HEK293T (cell line): ENCODE results near the gene SNU13.
A peak's percentile ranks its signal among the peaks of the same experiment; 100 is the strongest.
"Not testable (repeated sequence)": the region's sequence is repeated elsewhere in the genome, so short reads cannot be mapped to it uniquely, and the experiment has no call there.

ENCODE experiments used
- CTCF ChIA-PET: fragments of 350-600 bp; formaldehyde crosslinking; extraction: SDS; loops from one replicate; lab custom pipeline; 2021; ENCODE audit warnings: antibody characterized with exemption, inconsistent platforms; lab: Yijun Ruan, JAX
- POLR2A ChIA-PET: fragments of 350-600 bp; formaldehyde crosslinking; extraction: SDS; loops from one replicate; lab custom pipeline; 2020; ENCODE audit warnings: antibody characterized with exemption, inconsistent platforms; lab: Yijun Ruan, JAX
- DNase-seq: peaks from one replicate; pipeline ENCODE4 v3.0.0; 2012; ENCODE audit warnings: mixed read lengths; ENCODE audit errors: extremely low spot score
- ARNT ChIP-seq: fragments of 450-650 bp; IDR thresholded peaks from 2 replicates; pipeline ENCODE4 v1.6.1; 2017; ENCODE audit warnings: mild to moderate bottlenecking
- BHLHE40 ChIP-seq: fragments of 450-650 bp; IDR thresholded peaks from 2 replicates; pipeline ENCODE4 v1.6.1; 2016; ENCODE audit warnings: mild to moderate bottlenecking, moderate library complexity, borderline replicate concordance
- CTBP1 ChIP-seq: fragments of 450-650 bp; IDR thresholded peaks from 2 replicates; pipeline ENCODE4 v1.6.1; 2016; ENCODE audit warnings: borderline replicate concordance
- ELF4 ChIP-seq: fragments of 450-650 bp; IDR thresholded peaks from 2 replicates; pipeline ENCODE4 v1.6.1; 2017; ENCODE audit warnings: antibody characterized with exemption
- FOXA1 ChIP-seq: fragments of 450-650 bp; IDR thresholded peaks from 2 replicates; pipeline ENCODE4 v1.6.1; 2016; ENCODE audit warnings: mild to moderate bottlenecking
- FOXK2 ChIP-seq: fragments of 450-650 bp; IDR thresholded peaks from 2 replicates; pipeline ENCODE4 v1.6.1; 2016; ENCODE audit warnings: mild to moderate bottlenecking
- FOXM1 ChIP-seq: fragments of 450-650 bp; IDR thresholded peaks from 2 replicates; pipeline ENCODE4 v1.6.1; 2017; ENCODE audit warnings: mild to moderate bottlenecking, borderline replicate concordance
- HDGF ChIP-seq: fragments of 450-650 bp; IDR thresholded peaks from 2 replicates; pipeline ENCODE4 v1.6.1; 2017; ENCODE audit warnings: antibody characterized with exemption, borderline replicate concordance
- L3MBTL2 ChIP-seq: fragments of 450-650 bp; conservative IDR thresholded peaks from 2 replicates; pipeline ENCODE4 v1.6.1; 2016; ENCODE audit warnings: mild to moderate bottlenecking
- LEF1 ChIP-seq: fragments of 450-650 bp; IDR thresholded peaks from 2 replicates; pipeline ENCODE4 v1.6.1; 2017; ENCODE audit warnings: mild to moderate bottlenecking, borderline replicate concordance
- NFRKB ChIP-seq: fragments of 450-650 bp; IDR thresholded peaks from 2 replicates; pipeline ENCODE4 v1.6.1; 2016; ENCODE audit warnings: mild to moderate bottlenecking, moderate library complexity
- SP1 ChIP-seq: fragments of 450-650 bp; IDR thresholded peaks from 2 replicates; pipeline ENCODE4 v1.6.1; 2017
- SUZ12 ChIP-seq: fragments of 450-650 bp; IDR thresholded peaks from 2 replicates; pipeline ENCODE4 v1.6.1; 2016; ENCODE audit warnings: mild to moderate bottlenecking
- TARDBP ChIP-seq: fragments of 450-650 bp; IDR thresholded peaks from 2 replicates; pipeline ENCODE4 v1.6.1; 2016
- ZNF384 ChIP-seq: fragments of 450-650 bp; IDR thresholded peaks from 2 replicates; pipeline ENCODE4 v1.6.1; 2016
- TF ChIP-seq, protein P1 (sequence below): fragments of 450-650 bp; IDR thresholded peaks from 2 replicates; pipeline ENCODE4 v1.6.1; 2016

The SNU13 gene

GRCh38 chr22:41672780-41673509 lies 15.7 kb downstream of the SNU13 start:
- no peak for TF ChIP-seq LEF1
- TF ChIP-seq ZNF384, result no peak
- TF ChIP-seq HDGF, result no peak
- TF ChIP-seq, protein P1, sequence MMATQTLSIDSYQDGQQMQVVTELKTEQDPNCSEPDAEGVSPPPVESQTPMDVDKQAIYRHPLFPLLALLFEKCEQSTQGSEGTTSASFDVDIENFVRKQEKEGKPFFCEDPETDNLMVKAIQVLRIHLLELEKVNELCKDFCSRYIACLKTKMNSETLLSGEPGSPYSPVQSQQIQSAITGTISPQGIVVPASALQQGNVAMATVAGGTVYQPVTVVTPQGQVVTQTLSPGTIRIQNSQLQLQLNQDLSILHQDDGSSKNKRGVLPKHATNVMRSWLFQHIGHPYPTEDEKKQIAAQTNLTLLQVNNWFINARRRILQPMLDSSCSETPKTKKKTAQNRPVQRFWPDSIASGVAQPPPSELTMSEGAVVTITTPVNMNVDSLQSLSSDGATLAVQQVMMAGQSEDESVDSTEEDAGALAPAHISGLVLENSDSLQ, result no peak
- TF ChIP-seq SP1, result no peak
- no peak for TF ChIP-seq TARDBP
- TF ChIP-seq FOXM1, result no peak
- TF ChIP-seq NFRKB, result no peak
- no peak for TF ChIP-seq ARNT
- TF ChIP-seq FOXK2, result no peak
- no peak for TF ChIP-seq SUZ12
- no peak for TF ChIP-seq ELF4
- no peak for TF ChIP-seq FOXA1
- no peak for TF ChIP-seq L3MBTL2
- CTCF ChIA-PET, result interaction anchor here (0.6 to 0.9 kb wide), 3 partner anchors 11 to 15 kb away, joined by 3 to 5 read pairs (median 4); no protein-coding TSS in a partner anchor
- peak; percentile 39 for DNase-seq
- POLR2A ChIA-PET, result interaction anchor here (0.7 to 0.8 kb wide), 2 partner anchors 16 to 127 kb away, joined by 3 read pairs; partner anchors contain the start of genes CCDC134 and SNU13

DNA sequence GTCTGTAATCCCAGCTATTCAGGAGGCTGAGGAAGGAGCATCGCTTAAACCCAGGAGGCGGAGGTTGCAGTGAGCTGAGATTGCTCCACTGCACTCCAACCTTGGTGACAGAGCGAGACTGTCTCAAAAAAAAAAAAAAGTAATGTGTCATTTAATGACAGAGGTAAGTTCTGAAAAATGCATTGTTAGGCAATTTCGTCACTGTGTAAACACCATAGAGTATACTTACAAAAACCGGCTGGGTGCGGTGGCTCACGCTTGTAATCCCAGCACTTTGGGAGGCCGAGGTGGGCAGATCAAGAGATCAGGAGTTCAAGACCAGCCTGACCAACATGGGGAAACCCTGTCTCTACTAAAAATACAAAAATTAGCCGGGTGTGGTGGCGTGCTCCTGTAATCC lies 16.6 kb downstream of the SNU13 start:
- DNase-seq, POLR2A ChIA-PET: not testable (repeated sequence)
- CTCF ChIA-PET, result interaction anchor here (0.7 to 1.0 kb wide), 2 partner anchors 16 to 279 kb away, joined by 3 to 5 read pairs; partner anchors contain the start of gene SMIM45

DNA sequence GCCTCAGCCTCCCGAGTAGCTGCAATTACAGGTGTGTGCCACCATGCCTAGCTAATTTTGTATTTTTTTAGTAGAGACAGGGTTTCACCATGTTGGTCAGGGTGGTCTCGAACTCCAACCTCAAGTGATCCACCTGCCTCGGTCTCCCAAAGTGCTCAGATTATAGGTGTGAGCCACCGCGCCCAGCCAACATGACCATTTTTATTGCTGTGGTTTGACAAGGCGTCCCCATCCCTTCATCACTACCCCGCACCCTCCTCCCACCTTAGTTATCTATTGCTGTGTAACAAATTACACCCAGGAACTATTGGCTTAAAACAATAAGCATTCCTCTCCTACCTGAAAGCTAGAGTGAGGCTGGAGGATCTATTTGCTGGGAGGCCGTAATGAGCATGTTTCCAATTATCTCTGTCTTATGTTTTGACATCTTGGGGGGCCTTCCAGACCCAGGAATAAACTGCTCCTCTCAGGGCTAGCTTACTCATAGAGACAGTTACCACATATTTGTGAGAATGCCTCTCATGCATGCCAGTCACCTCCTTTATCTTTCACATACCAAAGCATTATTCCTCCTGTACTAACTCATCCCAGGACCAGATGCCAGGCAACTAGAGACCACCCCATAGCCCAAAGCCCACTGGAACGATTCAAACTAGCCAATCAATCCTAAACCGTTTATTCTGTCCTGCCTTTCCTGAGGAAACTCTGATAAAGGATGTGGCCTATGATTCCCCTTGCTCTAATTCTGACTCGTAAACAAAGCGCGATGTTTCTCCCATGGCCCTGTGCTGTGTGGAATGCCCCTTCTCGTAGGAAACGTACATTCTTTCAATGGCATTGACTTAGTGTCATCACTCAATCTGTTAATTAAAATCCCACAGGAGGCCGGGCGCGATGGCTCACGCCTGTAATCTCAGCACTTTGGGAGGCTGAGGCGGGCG lies 19.4 kb downstream of the SNU13 start:
- ChIA-PET POLR2A (interaction anchor here (1.0 to 2.7 kb wide), 3 partner anchors 19 to 48 kb away, joined by 3 to 39 read pairs (median 4); partner anchors contain the start of genes SNU13 and XRCC6), CTCF (interaction anchor here (0.6 kb wide), 1 partner anchor 57 kb away, joined by 6 read pairs; no protein-coding TSS in a partner anchor)
- no peak for DNase-seq
- no peak for TF ChIP-seq L3MBTL2
- no peak for TF ChIP-seq FOXM1
- no peak for TF ChIP-seq ARNT
- TF ChIP-seq LEF1, result no peak
- TF ChIP-seq, protein P1, result no peak
- TF ChIP-seq TARDBP, result no peak
- no peak for TF ChIP-seq ELF4
- no peak for TF ChIP-seq CTBP1
- no peak for TF ChIP-seq ZNF384
- no peak for TF ChIP-seq HDGF
- TF ChIP-seq BHLHE40, result no peak
- TF ChIP-seq SP1, result no peak
- no peak for TF ChIP-seq SUZ12
- TF ChIP-seq FOXK2, result no peak
- TF ChIP-seq FOXA1, result no peak
- TF ChIP-seq NFRKB, result no peak

More for the DNA sequence above, 16.6 kb downstream of the SNU13 start:
- TF ChIP-seq ZNF384, result peak; percentile 29; the same call in 1 of the 2 replicates

GRCh38 chr22:41664951-41665350 lies 23.7 kb downstream of the SNU13 start:
- ChIA-PET POLR2A (interaction anchor here (0.6 kb wide), 1 partner anchor 24 kb away, joined by 3 read pairs; the partner anchor contains the start of gene SNU13), CTCF (interaction anchor here (0.6 to 0.7 kb wide), 2 partner anchors 71 to 282 kb away, joined by 3 to 4 read pairs; partner anchors contain the start of gene CENPM)
- TF ChIP-seq SUZ12 (no peak), L3MBTL2 (no peak), HDGF (no peak), BHLHE40 (no peak), ARNT (no peak), ELF4 (no peak), SP1 (no peak), FOXA1 (no peak), FOXK2 (no peak)
- TF ChIP-seq, protein P1, result no peak
- no peak for DNase-seq

- ChIA-PET CTCF (interaction anchor here (0.6 kb wide), 1 partner anchor 72 kb away, joined by 4 read pairs; no protein-coding TSS in a partner anchor), POLR2A (interaction anchor here (0.6 to 1.0 kb wide), 2 partner anchors 24 to 43 kb away, joined by 3 read pairs; partner anchors contain the start of gene SNU13)
- TF ChIP-seq CTBP1 (no peak), ELF4 (no peak), SUZ12 (no peak), L3MBTL2 (no peak), SP1 (no peak), LEF1 (no peak), ARNT (no peak), NFRKB (no peak)
- TF ChIP-seq, protein P1, result no peak
- DNase-seq, result no peak
Measured at GRCh38 chr22:41664490-41664889, 24.2 kb downstream of the SNU13 start.

DNA sequence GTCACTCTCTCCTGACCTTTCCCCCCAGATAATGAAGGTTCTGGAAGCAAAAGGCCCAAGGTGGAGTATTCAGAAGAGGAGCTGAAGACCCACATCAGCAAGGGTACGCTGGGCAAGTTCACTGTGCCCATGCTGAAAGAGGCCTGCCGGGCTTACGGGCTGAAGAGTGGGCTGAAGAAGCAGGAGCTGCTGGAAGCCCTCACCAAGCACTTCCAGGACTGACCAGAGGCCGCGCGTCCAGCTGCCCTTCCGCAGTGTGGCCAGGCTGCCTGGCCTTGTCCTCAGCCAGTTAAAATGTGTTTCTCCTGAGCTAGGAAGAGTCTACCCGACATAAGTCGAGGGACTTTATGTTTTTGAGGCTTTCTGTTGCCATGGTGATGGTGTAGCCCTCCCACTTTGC lies 25.1 kb downstream of the SNU13 start:
- POLR2A ChIA-PET, result interaction anchor here (1.0 to 1.2 kb wide), 2 partner anchors 15 to 42 kb away, joined by 3 read pairs; no protein-coding TSS in a partner anchor
- DNase-seq, result not testable (repeated sequence)
- CTCF ChIA-PET, result interaction anchor here (0.6 kb wide), 1 partner anchor 100 kb away, joined by 3 read pairs; no protein-coding TSS in a partner anchor
